ENCODE results near the gene GALNTL6. TPM values are rescaled to one million over a fixed set of nuclear protein-coding genes. Genes with fewer than 3 reads are reported as not detected.

GALNTL6 gene
- total and polyA plus RNA-seq, 2 donors (not counting 1 experiment from before 2014, with no cell fraction given): 0.99 to 1.1 TPM

DNA sequence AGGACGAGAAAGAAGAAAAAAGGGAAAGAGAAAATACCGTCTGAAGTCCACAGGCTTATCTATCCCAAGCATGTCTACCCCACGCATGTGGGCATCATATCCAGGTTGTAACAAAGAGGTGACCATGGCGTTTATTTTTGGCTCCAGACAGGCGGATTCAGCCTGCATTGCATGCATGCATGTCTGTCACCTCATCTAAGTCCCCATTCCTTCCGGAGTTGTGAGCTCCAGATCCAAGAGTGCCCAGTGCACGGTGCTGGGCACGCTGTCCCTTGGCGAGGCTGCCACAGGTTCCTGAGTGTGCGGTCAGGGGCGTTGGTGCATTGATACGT is 905 bp upstream of the GALNTL6 start:
- ChIA-PET POLR2A (no interaction called here), CTCF (no interaction called here)
- Mint-ChIP-seq H3K27me3 (peaks cover 26% of the 10 kb centered on the region), H3K4me1 (peaks cover 21% of the 10 kb centered on the region), H3K9me3 (ENCODE audit: insufficient read depth) (no peaks in the 10 kb centered on the region), H3K27ac (no peak overlapping the region), H3K4me3 (peak overlapping the region; percentile 90)
- intact Hi-C loops (cut with micrococcal nuclease): no loop called here
- peak overlapping the region; percentile 65 for H3K9ac ChIP-seq (ENCODE audit: low read length)
- H3K9me3 ChIP-seq (ENCODE audit: control extremely low read depth in 1 of 3, control insufficient read depth in 2 of 3, insufficient read depth in 1 of 3, low read length in 2 of 3): peaks cover 0 to 8% (median 0%) of the 10 kb centered on the region in 3 donors
- H3K4me1 ChIP-seq (ENCODE audit: control insufficient read depth in 2 of 2, insufficient read depth in 2 of 2, low read length in 2 of 2): peaks cover 17 to 28% of the 10 kb centered on the region in 2 donors
- WGBS (ENCODE audit: insufficient coverage): 13% methylated on average over 10 of the region's 12 CpGs
- H3K36me3 ChIP-seq (replicated peaks in 1 of 2; ENCODE audit: control extremely low read depth in 1 of 2, control insufficient read depth in 1 of 2, extremely low read depth in 1 of 2, insufficient read depth in 2 of 2, low read length in 1 of 2): no peaks in the 10 kb centered on the region
- TF ChIP-seq EZH2 (IDR thresholded peaks at IDR 0.05; ENCODE audit: borderline replicate concordance, insufficient read depth, low read depth, low read length, poor library complexity, severe bottlenecking): no peak
- TF ChIP-seq, protein P1, sequence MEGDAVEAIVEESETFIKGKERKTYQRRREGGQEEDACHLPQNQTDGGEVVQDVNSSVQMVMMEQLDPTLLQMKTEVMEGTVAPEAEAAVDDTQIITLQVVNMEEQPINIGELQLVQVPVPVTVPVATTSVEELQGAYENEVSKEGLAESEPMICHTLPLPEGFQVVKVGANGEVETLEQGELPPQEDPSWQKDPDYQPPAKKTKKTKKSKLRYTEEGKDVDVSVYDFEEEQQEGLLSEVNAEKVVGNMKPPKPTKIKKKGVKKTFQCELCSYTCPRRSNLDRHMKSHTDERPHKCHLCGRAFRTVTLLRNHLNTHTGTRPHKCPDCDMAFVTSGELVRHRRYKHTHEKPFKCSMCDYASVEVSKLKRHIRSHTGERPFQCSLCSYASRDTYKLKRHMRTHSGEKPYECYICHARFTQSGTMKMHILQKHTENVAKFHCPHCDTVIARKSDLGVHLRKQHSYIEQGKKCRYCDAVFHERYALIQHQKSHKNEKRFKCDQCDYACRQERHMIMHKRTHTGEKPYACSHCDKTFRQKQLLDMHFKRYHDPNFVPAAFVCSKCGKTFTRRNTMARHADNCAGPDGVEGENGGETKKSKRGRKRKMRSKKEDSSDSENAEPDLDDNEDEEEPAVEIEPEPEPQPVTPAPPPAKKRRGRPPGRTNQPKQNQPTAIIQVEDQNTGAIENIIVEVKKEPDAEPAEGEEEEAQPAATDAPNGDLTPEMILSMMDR (IDR thresholded peaks at IDR 0.05): no peak
- no peaks in the 10 kb centered on the region for H4K20me1 ChIP-seq (ENCODE audit: control insufficient read depth, insufficient read depth, low read length, poor library complexity, severe bottlenecking)
- ATAC-seq (ENCODE audit: low read depth): no peak
- no peak overlapping the region for H3K27ac ChIP-seq (ENCODE audit: low read length in 2 of 2)
- H3K27me3 ChIP-seq (replicated peaks in 1 of 4; ENCODE audit: control extremely low read depth in 1 of 4, control insufficient read depth in 3 of 4, insufficient read depth in 4 of 4, low read length in 3 of 4): peaks cover 0 to 30% (median 14%) of the 10 kb centered on the region in 4 experiments
- H3K4me2 ChIP-seq (replicated peaks; ENCODE audit: low read depth, low read length, poor library complexity, severe bottlenecking): peak overlapping the region; percentile 87
- H3K79me2 ChIP-seq (ENCODE audit: control insufficient read depth, insufficient read depth, low read length): no peaks in the 10 kb centered on the region
- no peak for DNase-seq
- peak overlapping the region; percentile 5 to 64 (median 47) for H3K4me3 ChIP-seq (ENCODE audit: control extremely low read depth in 1 of 5, extremely low read depth in 1 of 5, insufficient read depth in 1 of 5, low read depth in 2 of 5, low read length in 4 of 5)
- H2AFZ ChIP-seq (ENCODE audit: insufficient read depth, low read depth, low read length, poor library complexity, severe bottlenecking): peak overlapping the region; percentile 74

DNA sequence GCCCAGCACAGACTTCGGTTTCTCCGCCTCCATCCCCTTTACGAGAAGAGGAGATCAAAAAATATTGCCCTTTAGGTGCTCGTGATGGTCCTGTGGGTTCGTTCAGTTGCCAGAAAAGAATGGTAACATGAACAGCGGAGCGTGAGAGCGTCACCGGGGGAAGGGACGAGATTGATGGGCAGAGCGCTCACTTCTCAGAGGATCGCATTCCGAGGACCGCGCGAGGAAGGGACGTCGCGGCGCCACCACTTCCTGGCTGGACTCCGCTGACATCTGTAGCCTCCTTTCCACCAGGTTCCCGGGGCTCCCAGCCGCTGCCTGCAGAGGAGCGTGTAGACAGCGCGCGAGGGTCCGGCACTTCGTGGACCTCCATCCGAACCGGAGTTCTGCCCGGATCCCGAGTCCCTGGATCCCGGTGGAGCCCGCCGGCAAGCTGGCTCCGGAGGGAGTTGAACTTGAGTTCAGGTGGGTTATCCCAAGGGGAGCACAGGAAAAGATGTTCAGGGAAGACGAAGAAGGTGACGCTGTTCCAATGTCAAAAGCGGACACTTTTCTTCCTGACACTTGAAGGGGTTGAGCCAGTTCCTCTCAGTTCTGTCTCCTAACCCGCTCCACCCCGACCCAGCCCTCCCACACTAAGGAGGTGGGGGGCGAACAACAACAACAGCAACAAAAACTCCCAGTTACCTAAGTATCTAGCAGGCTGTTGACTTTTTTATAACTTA is 484 bp downstream of the GALNTL6 start:
- Histone ChIP-seq H3K27ac (ENCODE audit: low read length in 2 of 2) (no peak overlapping the region), H3K4me2 (replicated peaks; ENCODE audit: low read depth, low read length, poor library complexity, severe bottlenecking) (peak overlapping the region; percentile 87), H3K9me3 (ENCODE audit: control extremely low read depth in 1 of 3, control insufficient read depth in 2 of 3, insufficient read depth in 1 of 3, low read length in 2 of 3) (peaks cover 0 to 8% (median 0%) of the 10 kb centered on the region in 3 donors), H3K36me3 (replicated peaks in 1 of 2; ENCODE audit: control extremely low read depth in 1 of 2, control insufficient read depth in 1 of 2, extremely low read depth in 1 of 2, insufficient read depth in 2 of 2, low read length in 1 of 2) (no peaks in the 10 kb centered on the region), H2AFZ (ENCODE audit: insufficient read depth, low read depth, low read length, poor library complexity, severe bottlenecking) (peak overlapping the region; percentile 74), H3K79me2 (ENCODE audit: control insufficient read depth, insufficient read depth, low read length) (no peaks in the 10 kb centered on the region), H4K20me1 (ENCODE audit: control insufficient read depth, insufficient read depth, low read length, poor library complexity, severe bottlenecking) (no peaks in the 10 kb centered on the region), H3K4me1 (ENCODE audit: control insufficient read depth in 2 of 2, insufficient read depth in 2 of 2, low read length in 2 of 2) (peaks cover 17 to 28% of the 10 kb centered on the region in 2 donors), H3K4me3 (ENCODE audit: control extremely low read depth in 1 of 5, extremely low read depth in 1 of 5, insufficient read depth in 1 of 5, low read depth in 2 of 5, low read length in 4 of 5) (peak overlapping the region; percentile 30 to 64 (median 52)), H3K9ac (ENCODE audit: low read length) (peak overlapping the region; percentile 65), H3K27me3 (replicated peaks in 1 of 4; ENCODE audit: control extremely low read depth in 1 of 4, control insufficient read depth in 3 of 4, insufficient read depth in 4 of 4, low read length in 3 of 4) (peaks cover 0 to 30% (median 14%) of the 10 kb centered on the region in 4 experiments)
- no peaks in the 10 kb centered on the region for H3K9me3 Mint-ChIP-seq (ENCODE audit: insufficient read depth)
- H3K27ac Mint-ChIP-seq: peak overlapping the region; percentile 56
- peaks cover 26% of the 10 kb centered on the region for H3K27me3 Mint-ChIP-seq
- intact Hi-C loops (cut with micrococcal nuclease): no loop called here
- ATAC-seq (ENCODE audit: low read depth) (no peak), DNase-seq (peak; percentile 42)
- peaks cover 21% of the 10 kb centered on the region for H3K4me1 Mint-ChIP-seq
- H3K4me3 Mint-ChIP-seq: peak overlapping the region; percentile 90
- CTCF ChIA-PET: no interaction called here
- TF ChIP-seq, protein P1 (IDR thresholded peaks at IDR 0.05): no peak
- no peak for TF ChIP-seq EZH2 (IDR thresholded peaks at IDR 0.05; ENCODE audit: borderline replicate concordance, insufficient read depth, low read depth, low read length, poor library complexity, severe bottlenecking)
- 9% methylated on average over 38 of the region's 43 CpGs for WGBS (ENCODE audit: insufficient coverage)
- POLR2A ChIA-PET: no interaction called here
